Right lobe of liver (tissue), 6 donors: ENCODE results near the gene EYA2. TPM values are rescaled to one million over a fixed set of nuclear protein-coding genes. Genes with fewer than 3 reads are reported as not detected.
A peak's percentile ranks its signal among the peaks of the same experiment; 100 is the strongest.

ENCODE experiments used
- ATAC-seq, 4 donors: fragments of 200-7000 bp; cut with Tn5 transposase; one replicate each; pipeline ENCODE4 v1.9.1; 2020; ENCODE audit warnings: mild to moderate bottlenecking in 4 of 4, moderate library complexity in 4 of 4
- DNase-seq, 3 donors: peaks; one replicate each; pipeline ENCODE4 v3.0.0-alpha.2; 2020
- H3K27ac ChIP-seq, 3 donors: fragments of 200-600 bp; one replicate each; pipeline ENCODE4 v1.8.0; 2022
- H3K27me3 ChIP-seq, 2 donors: fragments of 200-600 bp; one replicate each; pipeline ENCODE4 v1.8.0; 2022
- H3K36me3 ChIP-seq, 4 donors: fragments of 200-600 bp; sonication (generic) in 1 of 4; one replicate each; pipeline versions ENCODE4 v1.5.1 to v1.8.0; 2017 to 2022; ENCODE audit warnings: control low read depth in 1 of 4
- H3K4me1 ChIP-seq, 4 donors: fragments of 200-600 bp; sonication (generic) in 1 of 4; one replicate each; pipeline versions ENCODE4 v1.5.1 to v1.8.0; 2017 to 2022; ENCODE audit warnings: control low read depth in 1 of 4
- H3K4me3 ChIP-seq, 3 donors: fragments of 200-600 bp; one replicate each; pipeline ENCODE4 v1.8.0; 2022
- H3K9me3 ChIP-seq, 4 donors: fragments of 200-600 bp; sonication (generic) in 1 of 4; one replicate each; pipeline versions ENCODE4 v1.5.1 to v1.8.0; 2017 to 2022; ENCODE audit warnings: control low read depth in 1 of 4
- POLR2A ChIP-seq: fragments of 450-650 bp; IDR thresholded peaks from one replicate; pipeline ENCODE4 v1.6.1; 2017; ENCODE audit warnings: antibody characterized with exemption, mild to moderate bottlenecking
- whole genome bisulfite sequencing: methylation state at CpG from one replicate; pipeline ENCODE4 v1.1.6; 2018; ENCODE audit warnings: low coverage, low lambda C conversion rate; ENCODE audit not compliant: insufficient coverage; ENCODE audit errors: missing lambda C conversion rate; 5-methylcytosine and 5-hydroxymethylcytosine counted together
- intact Hi-C, 2 donors: fragments of 100-400 bp; cut with DNase I; formaldehyde crosslinking; loops; one replicate each; pipeline versions ENCODE4 v1.11.2 to v1.14.1; 2022
- total RNA-seq, 6 experiments: library from RNA; depleted of rRNA in 2 of 6; stranded (reverse); fragments of >200 nt in 2 of 6; fragmentation: NEBNext Ultra II Directional in 3 of 6; extraction: Animal tissue kit (Norgen Biotek cat#: 25700) in 3 of 6; gene quantifications; one replicate each; pipeline versions ENCODE4 v1.1.0 to v1.2.4, GENCODE V29; 2016 to 2023
- TF ChIP-seq, protein P1 (sequence below), 4 donors: fragments of 200-600 bp in 3 of 4; fragments of 450-650 bp in 1 of 4; IDR thresholded peaks; one replicate each; pipeline versions ENCODE4 v1.5.1 to v1.8.0; 2016 to 2022; ENCODE audit warnings: antibody characterized with exemption in 4 of 4, mild to moderate bottlenecking in 2 of 4
- donor health status: DM: no; HTN: yes; CAD: no.
- donor health status: DM: no; HTN: no; CAD: no.
- donor health status: DM: no; HTN: no; CAD: no.
- donor health status: DM: no; HTN: yes; CAD: no.
- donor health status: DM: no; HTN: yes; CAD: no.

EYA2 gene
- total RNA-seq, 6 experiments from 2014 or later, result 0.12 to 3.0 (median 0.49) TPM

GRCh38 chr20:46997187-46997586, 102.5 kb downstream of the EYA2 start:
- H3K36me3 ChIP-seq, result no peaks in the 10 kb centered on the region
- no peaks in the 10 kb centered on the region for H3K27me3 ChIP-seq
- no peak overlapping the region for H3K27ac ChIP-seq
- no peak overlapping the region for H3K4me3 ChIP-seq
- TF ChIP-seq, protein P1, sequence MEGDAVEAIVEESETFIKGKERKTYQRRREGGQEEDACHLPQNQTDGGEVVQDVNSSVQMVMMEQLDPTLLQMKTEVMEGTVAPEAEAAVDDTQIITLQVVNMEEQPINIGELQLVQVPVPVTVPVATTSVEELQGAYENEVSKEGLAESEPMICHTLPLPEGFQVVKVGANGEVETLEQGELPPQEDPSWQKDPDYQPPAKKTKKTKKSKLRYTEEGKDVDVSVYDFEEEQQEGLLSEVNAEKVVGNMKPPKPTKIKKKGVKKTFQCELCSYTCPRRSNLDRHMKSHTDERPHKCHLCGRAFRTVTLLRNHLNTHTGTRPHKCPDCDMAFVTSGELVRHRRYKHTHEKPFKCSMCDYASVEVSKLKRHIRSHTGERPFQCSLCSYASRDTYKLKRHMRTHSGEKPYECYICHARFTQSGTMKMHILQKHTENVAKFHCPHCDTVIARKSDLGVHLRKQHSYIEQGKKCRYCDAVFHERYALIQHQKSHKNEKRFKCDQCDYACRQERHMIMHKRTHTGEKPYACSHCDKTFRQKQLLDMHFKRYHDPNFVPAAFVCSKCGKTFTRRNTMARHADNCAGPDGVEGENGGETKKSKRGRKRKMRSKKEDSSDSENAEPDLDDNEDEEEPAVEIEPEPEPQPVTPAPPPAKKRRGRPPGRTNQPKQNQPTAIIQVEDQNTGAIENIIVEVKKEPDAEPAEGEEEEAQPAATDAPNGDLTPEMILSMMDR (IDR thresholded peaks at IDR 0.05), result no peak
- no peak for TF ChIP-seq POLR2A
- no peak for ATAC-seq
- intact Hi-C loops, result no loop called here
- H3K9me3 ChIP-seq, result no peaks in the 10 kb centered on the region
- no peak for DNase-seq
- no CpG with 5 or more reads among the region's 2 CpGs for WGBS
- no peaks in the 10 kb centered on the region for H3K4me1 ChIP-seq

DNA sequence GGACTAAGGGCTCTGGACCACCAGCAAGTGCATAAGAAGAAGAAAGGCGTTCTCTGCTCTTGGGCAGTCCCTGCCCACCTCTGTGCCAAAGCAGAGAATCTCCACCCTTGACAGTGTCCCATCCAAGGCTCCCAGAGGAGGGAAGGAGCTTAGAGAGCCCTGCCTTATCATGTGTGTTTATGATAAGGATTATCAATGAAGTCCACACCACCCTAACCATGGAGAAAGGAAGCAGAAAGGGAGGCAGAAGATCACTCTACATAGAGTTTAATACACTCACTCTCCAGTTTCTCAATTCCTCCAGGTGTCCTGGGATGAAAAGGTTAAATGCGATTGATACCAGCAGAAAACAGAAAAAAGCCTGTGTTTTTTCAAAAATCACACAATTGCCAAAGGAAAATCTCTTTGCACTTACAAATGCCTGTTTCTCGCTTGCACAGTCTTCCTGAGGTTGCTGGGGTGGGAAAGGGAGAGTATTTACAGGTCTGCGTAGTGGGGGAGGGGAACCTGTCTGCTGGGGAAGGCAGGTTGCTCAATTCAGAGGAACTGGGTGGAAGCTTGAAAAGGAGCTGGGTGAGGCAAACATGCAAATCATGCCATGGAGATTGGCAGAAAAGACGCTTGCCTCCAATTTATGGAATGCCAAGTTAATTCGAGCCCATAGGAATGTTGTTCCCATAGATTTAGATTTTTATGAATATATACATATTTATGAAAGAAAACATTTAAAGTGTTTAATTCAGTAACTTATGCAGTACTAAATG, 104.0 kb downstream of the EYA2 start:
- Histone ChIP-seq H3K27ac (no peak overlapping the region), H3K9me3 (no peaks in the 10 kb centered on the region), H3K36me3 (no peaks in the 10 kb centered on the region), H3K4me3 (no peak overlapping the region), H3K4me1 (no peaks in the 10 kb centered on the region), H3K27me3 (no peaks in the 10 kb centered on the region)
- intact Hi-C loops, result no loop called here
- 20% methylated on average over 6 of the region's 6 CpGs for WGBS
- ATAC-seq (peak in 1 of 4 donors; percentile 22), DNase-seq (no peak)
- TF ChIP-seq, protein P1 (IDR thresholded peaks at IDR 0.05), result no peak
- TF ChIP-seq POLR2A, result no peak

- H3K4me1 ChIP-seq, result no peaks in the 10 kb centered on the region
- no peaks in the 10 kb centered on the region for H3K9me3 ChIP-seq
- H3K36me3 ChIP-seq, result no peaks in the 10 kb centered on the region
- TF ChIP-seq POLR2A, result no peak
- TF ChIP-seq, protein P1 (IDR thresholded peaks at IDR 0.05), result no peak
- H3K4me3 ChIP-seq, result no peak overlapping the region
- H3K27me3 ChIP-seq, result no peaks in the 10 kb centered on the region
- ATAC-seq (no peak), DNase-seq (no peak)
- WGBS, result 48% methylated on average over 7 of the region's 11 CpGs
- no peak overlapping the region for H3K27ac ChIP-seq
- intact Hi-C loops, result no loop called here
Observed at GRCh38 chr20:46999801-47000465, 105.3 kb downstream of the EYA2 start.

- Histone ChIP-seq H3K4me1 (no peaks in the 10 kb centered on the region), H3K9me3 (no peaks in the 10 kb centered on the region), H3K4me3 (no peak overlapping the region), H3K27me3 (no peaks in the 10 kb centered on the region), H3K27ac (no peak overlapping the region), H3K36me3 (no peaks in the 10 kb centered on the region)
- DNase-seq (no peak), ATAC-seq (no peak)
- 54% methylated on average over 3 of the region's 6 CpGs for WGBS
- intact Hi-C loops, result no loop called here
- no peak for TF ChIP-seq POLR2A
- TF ChIP-seq, protein P1 (IDR thresholded peaks at IDR 0.05), result no peak
Observed at GRCh38 chr20:47003223-47003622, 108.6 kb downstream of the EYA2 start.
